CD4-positive, alpha-beta T cell treated with Interleukin-21 for 1 hour (primary cell): ENCODE data around the gene NEK1.

Source experiments
- DNase-seq: peaks from one replicate; pipeline ENCODE4 v3.0.0-alpha.2; 2020

Gene NEK1

GRCh38 chr4:169352360-169352759 lies 260.0 kb downstream of the NEK1 start:
- DNase-seq: no peak

- DNase-seq: no peak
Measured at GRCh38 chr4:169351872-169352271, 260.5 kb downstream of the NEK1 start.

- DNase-seq: no peak
Measured at GRCh38 chr4:169348541-169348940, 263.8 kb downstream of the NEK1 start.

- DNase-seq: no peak
Measured at GRCh38 chr4:169346840-169347239, 265.5 kb downstream of the NEK1 start.

GRCh38 chr4:169345316-169345721 lies 267.1 kb downstream of the NEK1 start:
- no peak for DNase-seq
